ENCODE results near the gene CFAP52. TPM values are rescaled to one million over a fixed set of nuclear protein-coding genes. Genes with fewer than 3 reads are reported as not detected.
"Not testable (repeated sequence)": the region's sequence is repeated elsewhere in the genome, so short reads cannot be mapped to it uniquely, and the experiment has no call there.

Gene CFAP52
- total and polyA plus RNA-seq, 2 experiments from 2014 or later, result 0.76 TPM; not detected in 1

- no peaks in the 10 kb centered on the region for H3K9me2 ChIP-seq (ENCODE audit: insufficient read depth)
- no peak overlapping the region for H3K4me3 ChIP-seq
- H3K9ac ChIP-seq, result no peak overlapping the region
- no peaks in the 10 kb centered on the region for H3K79me2 ChIP-seq (ENCODE audit: insufficient read depth)
- no peaks in the 10 kb centered on the region for H3K9me3 ChIP-seq (ENCODE audit: low read depth)
- no peaks in the 10 kb centered on the region for H3K27me3 ChIP-seq (replicated peaks; ENCODE audit: insufficient read depth)
- H3K4me1 ChIP-seq (ENCODE audit: insufficient read depth), result no peaks in the 10 kb centered on the region
- in situ Hi-C loops (cut with MboI), result no loop called here
- H3K4me2 ChIP-seq (ENCODE audit: unreplicated experiment), result no peak overlapping the region
- WGBS, 2 experiments (ENCODE audit: low coverage in 1 of 2, low lambda C conversion rate in 2 of 2, missing lambda C conversion rate in 2 of 2), result 74 to 77% methylated on average over 4 of the region's 4 CpGs
- TF ChIP-seq EZH2 (IDR thresholded peaks at IDR 0.05; ENCODE audit: insufficient read depth, poor library complexity, severe bottlenecking) (no peak), EZH2phosphoT487 (IDR thresholded peaks at IDR 0.05; ENCODE audit: insufficient read depth, low read depth) (no peak)
- DNase-seq, result no peak
- no peak overlapping the region for H2AFZ ChIP-seq
- H4K20me1 ChIP-seq (ENCODE audit: insufficient read depth), result no peaks in the 10 kb centered on the region
- H3K36me3 ChIP-seq (ENCODE audit: low read depth), result 0 out of 2 replicates have a peak, but pooled peaks cover 3% of the 10 kb centered on the region
- H3F3A ChIP-seq (ENCODE audit: insufficient read depth), result no peaks in the 10 kb centered on the region
- H3K27ac ChIP-seq, result no peak overlapping the region
These were observed 22.8 kb upstream of the CFAP52 start for GRCh38 chr17:9553596-9553995.

GRCh38 chr17:9554715-9555114 is 21.7 kb upstream of the CFAP52 start:
- in situ Hi-C loops (cut with MboI); H3F3A ChIP-seq (ENCODE audit: insufficient read depth); H3K4me2 ChIP-seq (ENCODE audit: unreplicated experiment); H3K4me3 ChIP-seq; H3K4me1 ChIP-seq (ENCODE audit: insufficient read depth); H3K27ac ChIP-seq; H3K79me2 ChIP-seq (ENCODE audit: insufficient read depth); H2AFZ ChIP-seq; H3K9ac ChIP-seq; H3K9me3 ChIP-seq (ENCODE audit: low read depth); H4K20me1 ChIP-seq (ENCODE audit: insufficient read depth); H3K27me3 ChIP-seq (replicated peaks; ENCODE audit: insufficient read depth); H3K36me3 ChIP-seq (ENCODE audit: low read depth); H3K9me2 ChIP-seq (ENCODE audit: insufficient read depth): not testable (repeated sequence)
- WGBS, 2 experiments (ENCODE audit: low coverage in 1 of 2, low lambda C conversion rate in 2 of 2, missing lambda C conversion rate in 2 of 2), result 79% methylated on average over 6 of the region's 6 CpGs
- DNase-seq, result peak; percentile 61

GRCh38 chr17:9557161-9557755 is 19.2 kb upstream of the CFAP52 start:
- in situ Hi-C loops (cut with MboI), result no loop called here

GRCh38 chr17:9557857-9558256 is 18.6 kb upstream of the CFAP52 start:
- Histone ChIP-seq H3K9me3 (ENCODE audit: low read depth) (no peaks in the 10 kb centered on the region), H3K4me2 (ENCODE audit: unreplicated experiment) (no peak overlapping the region), H3K27me3 (replicated peaks; ENCODE audit: insufficient read depth) (no peaks in the 10 kb centered on the region), H4K20me1 (ENCODE audit: insufficient read depth) (no peaks in the 10 kb centered on the region), H3K9me2 (ENCODE audit: insufficient read depth) (no peaks in the 10 kb centered on the region), H3K79me2 (ENCODE audit: insufficient read depth) (peaks cover 20% of the 10 kb centered on the region; the same call in 1 of the 2 replicates), H3K9ac (no peak overlapping the region), H3F3A (ENCODE audit: insufficient read depth) (no peaks in the 10 kb centered on the region), H3K27ac (no peak overlapping the region), H3K4me1 (ENCODE audit: insufficient read depth) (no peaks in the 10 kb centered on the region), H3K4me3 (no peak overlapping the region), H2AFZ (no peak overlapping the region), H3K36me3 (ENCODE audit: low read depth) (0 out of 2 replicates have a peak, but pooled peaks cover 3% of the 10 kb centered on the region)
- DNase-seq, result no peak
- no peak for TF ChIP-seq EZH2phosphoT487 (IDR thresholded peaks at IDR 0.05; ENCODE audit: insufficient read depth, low read depth)
- no peak for TF ChIP-seq EZH2 (IDR thresholded peaks at IDR 0.05; ENCODE audit: insufficient read depth, poor library complexity, severe bottlenecking)
- 68 to 69% methylated on average over 9 of the region's 9 CpGs for WGBS, 2 experiments (ENCODE audit: low coverage in 1 of 2, low lambda C conversion rate in 2 of 2, missing lambda C conversion rate in 2 of 2)
- in situ Hi-C loops (cut with MboI), result no loop called here

More at GRCh38 chr17:9557161-9557755, 19.2 kb upstream of the CFAP52 start:
- no peak overlapping the region for H3K27ac ChIP-seq
- H3K4me3 ChIP-seq, result no peak overlapping the region
- no peak for DNase-seq
- no peak overlapping the region for H3K9ac ChIP-seq
- no peaks in the 10 kb centered on the region for H3K27me3 ChIP-seq (replicated peaks; ENCODE audit: insufficient read depth)
- peaks cover 16% of the 10 kb centered on the region; the same call in 1 of the 2 replicates for H3K79me2 ChIP-seq (ENCODE audit: insufficient read depth)
- H3K9me2 ChIP-seq (ENCODE audit: insufficient read depth), result no peaks in the 10 kb centered on the region
- no peak overlapping the region for H2AFZ ChIP-seq
- WGBS, 2 experiments (ENCODE audit: low coverage in 1 of 2, low lambda C conversion rate in 2 of 2, missing lambda C conversion rate in 2 of 2), result 84 to 85% methylated on average over 10 of the region's 10 CpGs
- no peak overlapping the region for H3K4me2 ChIP-seq (ENCODE audit: unreplicated experiment)
- TF ChIP-seq EZH2 (IDR thresholded peaks at IDR 0.05; ENCODE audit: insufficient read depth, poor library complexity, severe bottlenecking) (no peak), EZH2phosphoT487 (IDR thresholded peaks at IDR 0.05; ENCODE audit: insufficient read depth, low read depth) (no peak)
- no peaks in the 10 kb centered on the region for H3K9me3 ChIP-seq (ENCODE audit: low read depth)
- H4K20me1 ChIP-seq (ENCODE audit: insufficient read depth), result no peaks in the 10 kb centered on the region
- no peaks in the 10 kb centered on the region for H3F3A ChIP-seq (ENCODE audit: insufficient read depth)
- H3K4me1 ChIP-seq (ENCODE audit: insufficient read depth), result no peaks in the 10 kb centered on the region
- 0 out of 2 replicates have a peak, but pooled peaks cover 3% of the 10 kb centered on the region for H3K36me3 ChIP-seq (ENCODE audit: low read depth)

- H3K79me2 ChIP-seq (ENCODE audit: insufficient read depth), result peaks cover 30% of the 10 kb centered on the region
- H2AFZ ChIP-seq, result no peak overlapping the region
- H3K9me3 ChIP-seq (ENCODE audit: low read depth), result no peaks in the 10 kb centered on the region
- TF ChIP-seq EZH2 (IDR thresholded peaks at IDR 0.05; ENCODE audit: insufficient read depth, poor library complexity, severe bottlenecking) (no peak), EZH2phosphoT487 (IDR thresholded peaks at IDR 0.05; ENCODE audit: insufficient read depth, low read depth) (no peak)
- H3K36me3 ChIP-seq (ENCODE audit: low read depth), result peaks cover 11% of the 10 kb centered on the region; the same call in 1 of the 2 replicates
- H3K4me3 ChIP-seq, result no peak overlapping the region
- in situ Hi-C loops (cut with MboI), result no loop called here
- no peak overlapping the region for H3K4me2 ChIP-seq (ENCODE audit: unreplicated experiment)
- H3K27me3 ChIP-seq (replicated peaks; ENCODE audit: insufficient read depth), result no peaks in the 10 kb centered on the region
- H3K9me2 ChIP-seq (ENCODE audit: insufficient read depth), result no peaks in the 10 kb centered on the region
- no peaks in the 10 kb centered on the region for H4K20me1 ChIP-seq (ENCODE audit: insufficient read depth)
- no peak overlapping the region for H3K9ac ChIP-seq
- DNase-seq, result no peak
- no peak overlapping the region for H3K27ac ChIP-seq
- 0 out of 2 replicates have a peak, but pooled peaks cover 8% of the 10 kb centered on the region for H3F3A ChIP-seq (ENCODE audit: insufficient read depth)
- H3K4me1 ChIP-seq (ENCODE audit: insufficient read depth), result no peaks in the 10 kb centered on the region
These were observed 12.3 kb upstream of the CFAP52 start for GRCh38 chr17:9564104-9564503.

All from GM23248 (cell line).